ENCODE data around the gene ADCY4. TPM values are rescaled to one million over a fixed set of nuclear protein-coding genes. Genes with fewer than 3 reads are reported as not detected.

ADCY4 gene
- total and polyA plus RNA-seq, 2 of the 13 experiments (the other 11 are each of a cell fraction or from before 2014, with no cell fraction given), result 0.03 TPM; not detected in 1

DNA sequence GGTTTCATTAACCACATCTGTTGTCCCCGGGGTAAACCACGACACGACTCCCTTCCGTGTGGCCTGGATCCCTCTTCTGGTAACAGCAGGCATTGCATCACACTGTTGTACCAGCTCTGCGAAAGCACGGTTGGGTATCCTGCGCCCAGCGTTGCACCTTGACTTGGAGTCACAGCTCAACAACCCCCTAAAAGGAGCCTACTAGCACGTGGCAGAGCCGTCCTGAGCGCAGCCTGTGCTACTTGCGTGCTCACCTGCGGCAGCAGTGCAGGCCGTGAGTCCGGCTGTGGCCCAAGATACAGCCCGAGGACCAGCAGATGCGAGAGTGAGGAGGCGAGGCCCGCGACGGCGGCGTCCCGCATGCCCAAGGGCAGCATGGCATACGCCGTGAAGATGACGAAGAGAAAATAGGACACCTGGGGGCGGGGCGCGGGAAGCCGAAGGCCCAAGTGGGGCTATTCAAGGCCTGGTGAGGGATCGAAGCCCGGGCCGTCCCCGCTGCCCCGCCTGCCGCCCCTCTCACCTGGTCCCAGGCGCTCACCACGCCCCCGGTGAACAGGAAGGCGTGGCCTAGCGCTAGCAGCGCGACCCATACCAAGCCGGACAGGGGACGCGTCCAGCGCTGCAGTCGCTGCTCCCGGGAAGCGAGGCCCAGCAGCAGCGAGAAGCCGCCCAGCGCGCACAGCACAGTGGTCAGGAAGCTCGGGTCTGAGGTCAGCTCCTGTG, 2.4 kb downstream of the ADCY4 start (continued):
- TF ChIP-seq NAIF1 (CRISPR knock-in tag; IDR thresholded peaks at IDR 0.05; ENCODE audit: borderline replicate concordance) (no peak; the same call in 1 of the 2 replicates), HNF4A (CRISPR knock-in tag; IDR thresholded peaks at IDR 0.05) (no peak), HNF1B (CRISPR knock-in tag; IDR thresholded peaks at IDR 0.05) (no peak; the same call in 1 of the 2 replicates), DMAP1 (CRISPR knock-in tag; IDR thresholded peaks at IDR 0.05) (peak; percentile 81), MIER3 (CRISPR knock-in tag; IDR thresholded peaks at IDR 0.05; ENCODE audit: borderline replicate concordance) (peak; percentile 48; the same call in 1 of the 2 replicates), ZNF331 (CRISPR knock-in tag; IDR thresholded peaks at IDR 0.05) (peak; percentile 75), ZBTB40 (IDR thresholded peaks at IDR 0.05) (no peak), ZBTB40 (CRISPR knock-in tag; IDR thresholded peaks at IDR 0.05) (peak; percentile 95), U2AF2 (IDR thresholded peaks at IDR 0.05; ENCODE audit: low read depth, low read length) (no peak), CBX5 (CRISPR knock-in tag; IDR thresholded peaks at IDR 0.05; ENCODE audit: borderline replicate concordance) (peak; percentile 85)
- TF ChIP-seq, protein P1, sequence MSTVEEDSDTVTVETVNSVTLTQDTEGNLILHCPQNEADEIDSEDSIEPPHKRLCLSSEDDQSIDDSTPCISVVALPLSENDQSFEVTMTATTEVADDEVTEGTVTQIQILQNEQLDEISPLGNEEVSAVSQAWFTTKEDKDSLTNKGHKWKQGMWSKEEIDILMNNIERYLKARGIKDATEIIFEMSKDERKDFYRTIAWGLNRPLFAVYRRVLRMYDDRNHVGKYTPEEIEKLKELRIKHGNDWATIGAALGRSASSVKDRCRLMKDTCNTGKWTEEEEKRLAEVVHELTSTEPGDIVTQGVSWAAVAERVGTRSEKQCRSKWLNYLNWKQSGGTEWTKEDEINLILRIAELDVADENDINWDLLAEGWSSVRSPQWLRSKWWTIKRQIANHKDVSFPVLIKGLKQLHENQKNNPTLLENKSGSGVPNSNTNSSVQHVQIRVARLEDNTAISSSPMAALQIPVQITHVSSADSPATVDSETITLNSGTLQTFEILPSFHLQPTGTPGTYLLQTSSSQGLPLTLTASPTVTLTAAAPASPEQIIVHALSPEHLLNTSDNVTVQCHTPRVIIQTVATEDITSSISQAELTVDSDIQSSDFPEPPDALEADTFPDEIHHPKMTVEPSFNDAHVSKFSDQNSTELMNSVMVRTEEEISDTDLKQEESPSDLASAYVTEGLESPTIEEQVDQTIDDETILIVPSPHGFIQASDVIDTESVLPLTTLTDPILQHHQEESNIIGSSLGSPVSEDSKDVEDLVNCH (CRISPR knock-in tag; IDR thresholded peaks at IDR 0.05), result peak; percentile 95; the same call in 1 of the 2 replicates

All from HepG2 (cell line).